GM19240 (cell line): ENCODE data around the gene CUBN.
"Not testable (repeated sequence)": the region's sequence is repeated elsewhere in the genome, so short reads cannot be mapped to it uniquely, and the experiment has no call there.

Experiments
- DNase-seq: peaks from one replicate; pipeline ENCODE4 v3.0.0; 2011; ENCODE audit warnings: low spot score; ENCODE audit not compliant: insufficient read length

CUBN gene

DNA sequence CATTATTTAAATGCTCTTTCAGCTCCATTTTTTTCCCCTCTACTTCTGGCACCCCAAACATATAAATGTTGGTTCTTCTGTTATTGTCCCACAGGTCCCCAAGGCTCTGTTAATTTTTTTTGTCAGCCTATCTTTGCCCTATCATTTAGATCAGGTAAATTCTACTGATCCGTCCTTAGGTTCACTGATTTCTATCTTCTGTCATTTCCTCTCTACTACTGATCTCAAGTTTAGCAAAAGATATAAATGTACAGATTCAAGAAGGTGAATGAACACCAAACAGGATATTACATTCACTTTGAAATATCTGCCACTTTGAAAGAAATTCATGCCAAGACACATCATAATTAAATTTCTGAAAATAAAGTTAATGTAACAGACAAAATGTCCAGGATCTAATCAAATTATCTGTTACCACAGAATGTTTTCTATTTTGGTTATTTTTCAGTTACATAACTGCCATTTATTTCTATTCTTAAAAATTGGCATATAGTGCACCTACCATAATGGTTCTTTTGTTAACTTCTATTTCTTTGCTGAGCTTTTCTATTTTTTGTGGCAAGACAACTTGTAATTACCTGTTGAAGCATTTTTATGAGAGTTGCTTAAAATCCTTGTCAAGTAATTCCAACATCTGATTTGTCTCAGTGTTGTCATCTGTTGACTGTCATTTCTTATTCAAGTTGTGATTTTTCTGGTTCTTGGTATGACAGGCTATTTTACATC is 12.1 kb upstream of the CUBN start:
- DNase-seq, result no peak

DNA sequence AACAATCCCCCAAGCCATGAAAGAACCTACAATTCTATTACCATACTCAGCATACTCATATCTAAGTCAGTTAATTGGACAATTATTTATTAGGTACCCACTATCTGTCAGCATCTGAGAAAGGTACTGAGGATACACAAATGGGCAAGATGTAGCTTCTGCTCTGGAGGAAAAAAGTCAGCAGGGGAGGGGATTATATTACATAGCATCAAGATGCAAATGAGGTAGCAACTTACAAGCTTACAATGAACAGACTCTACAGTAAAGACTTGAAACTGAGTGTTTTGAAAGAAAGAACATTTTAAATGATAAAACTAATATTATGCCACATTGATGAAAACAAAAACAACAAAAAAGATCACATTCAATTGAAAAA is 10.8 kb upstream of the CUBN start:
- DNase-seq, result no peak

DNA sequence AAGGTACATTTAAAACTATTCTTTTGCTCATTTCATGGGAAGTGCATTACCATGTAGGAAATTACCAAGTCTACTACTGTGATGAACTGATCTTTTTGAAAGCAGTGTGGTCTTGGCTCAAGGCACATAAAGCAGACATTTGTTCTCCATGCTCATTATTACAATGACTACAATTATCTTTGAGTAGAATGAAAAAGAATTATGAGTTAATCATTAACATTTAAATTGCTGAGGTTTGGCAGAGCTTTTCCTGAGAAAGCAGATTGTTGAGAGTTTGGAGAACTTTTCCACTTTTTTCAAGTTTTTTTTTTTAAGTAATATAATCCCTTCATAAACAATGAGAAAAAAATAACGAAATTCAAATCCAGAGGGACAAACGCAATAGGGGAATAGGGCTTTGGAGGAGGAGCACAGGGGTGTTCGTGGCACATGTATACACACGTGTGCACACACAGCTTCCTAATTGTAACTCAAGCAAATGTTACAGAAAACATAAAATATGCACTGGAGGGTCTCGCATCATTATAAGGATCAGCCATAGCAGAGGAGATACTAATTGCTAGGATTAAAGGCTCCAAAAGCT is 8.9 kb upstream of the CUBN start:
- no peak for DNase-seq

DNA sequence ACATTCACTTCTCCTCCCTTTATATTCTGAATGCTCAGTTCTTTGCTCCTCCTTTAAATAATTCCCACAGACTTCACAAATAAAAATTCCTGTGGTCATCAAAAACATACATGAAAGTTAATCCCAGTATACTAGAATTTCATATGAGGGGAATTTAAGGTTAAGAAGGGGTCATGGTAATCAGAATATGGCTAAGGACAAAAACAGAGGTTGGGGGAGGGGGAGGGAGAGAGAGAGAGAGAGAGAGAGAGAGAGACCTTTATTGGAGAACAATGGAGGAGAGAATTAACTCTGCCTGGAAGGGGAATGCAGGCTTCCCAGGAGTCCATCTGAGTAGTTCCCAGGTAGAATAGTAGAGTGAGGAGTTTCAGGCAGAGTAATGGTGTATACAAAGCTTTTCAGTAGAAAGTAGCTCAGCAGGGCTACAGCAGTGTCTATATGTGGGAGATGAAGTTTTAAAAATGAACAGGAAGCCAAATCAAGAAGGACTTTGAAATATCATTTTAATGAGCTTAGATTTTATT is 5.2 kb upstream of the CUBN start:
- DNase-seq, result no peak

DNA sequence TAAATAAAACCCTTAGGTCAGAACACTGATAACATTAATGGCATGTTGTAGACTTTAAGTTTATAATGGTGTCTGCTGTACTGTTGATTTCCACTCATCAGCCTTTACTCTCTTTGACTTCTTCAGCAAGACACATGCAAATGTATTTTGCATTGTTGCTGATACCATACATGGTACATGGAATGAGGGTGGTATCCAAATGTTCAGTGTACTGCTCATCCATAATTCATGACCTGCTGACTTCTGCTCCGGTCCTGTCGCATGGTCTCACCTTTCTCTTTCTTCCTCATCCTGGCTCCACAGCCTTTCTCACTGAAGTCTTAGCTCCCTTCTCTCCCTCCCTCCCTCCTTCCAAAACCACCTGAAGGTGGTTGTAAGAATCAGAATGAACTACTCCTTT is 4.7 kb upstream of the CUBN start:
- DNase-seq, result no peak

DNA sequence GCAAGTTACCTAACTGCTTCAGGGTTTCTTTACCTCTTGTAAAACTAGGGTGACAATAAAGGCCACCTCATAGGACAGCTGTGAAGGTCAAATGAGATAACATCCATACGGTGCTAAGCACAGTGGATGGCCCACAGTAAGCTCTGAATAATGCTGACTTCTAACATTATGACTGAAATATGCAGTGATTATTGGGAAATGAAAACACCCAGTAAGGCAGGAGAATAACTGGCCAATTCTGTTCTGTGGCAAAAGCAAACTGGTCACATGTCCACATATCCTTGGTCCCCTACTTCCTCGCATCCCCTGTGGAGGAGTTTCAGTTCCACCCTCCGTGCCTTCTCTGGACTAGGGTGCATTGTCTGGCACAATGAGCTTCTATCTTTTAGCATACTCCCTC is 1.4 kb downstream of the CUBN start:
- DNase-seq, result no peak

DNA sequence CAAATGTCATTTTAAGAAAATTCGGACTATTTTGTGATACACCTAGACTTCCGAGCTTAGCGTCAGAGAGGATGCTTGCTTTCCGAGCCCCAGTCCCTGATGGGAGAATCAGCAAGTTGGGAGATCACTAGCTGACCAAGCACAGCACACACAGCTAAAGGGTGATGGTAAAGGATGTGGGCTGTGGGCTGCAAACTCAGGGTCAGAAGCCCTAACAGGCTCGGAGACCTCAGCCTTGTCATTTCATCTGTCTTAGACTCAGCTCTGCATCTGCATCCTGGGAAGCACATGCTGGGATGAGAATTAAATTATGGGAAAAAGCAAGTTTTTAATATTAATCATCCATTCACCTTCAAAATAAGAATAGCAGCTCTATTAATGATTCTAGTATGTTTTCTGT is 3.3 kb downstream of the CUBN start:
- no peak for DNase-seq

DNA sequence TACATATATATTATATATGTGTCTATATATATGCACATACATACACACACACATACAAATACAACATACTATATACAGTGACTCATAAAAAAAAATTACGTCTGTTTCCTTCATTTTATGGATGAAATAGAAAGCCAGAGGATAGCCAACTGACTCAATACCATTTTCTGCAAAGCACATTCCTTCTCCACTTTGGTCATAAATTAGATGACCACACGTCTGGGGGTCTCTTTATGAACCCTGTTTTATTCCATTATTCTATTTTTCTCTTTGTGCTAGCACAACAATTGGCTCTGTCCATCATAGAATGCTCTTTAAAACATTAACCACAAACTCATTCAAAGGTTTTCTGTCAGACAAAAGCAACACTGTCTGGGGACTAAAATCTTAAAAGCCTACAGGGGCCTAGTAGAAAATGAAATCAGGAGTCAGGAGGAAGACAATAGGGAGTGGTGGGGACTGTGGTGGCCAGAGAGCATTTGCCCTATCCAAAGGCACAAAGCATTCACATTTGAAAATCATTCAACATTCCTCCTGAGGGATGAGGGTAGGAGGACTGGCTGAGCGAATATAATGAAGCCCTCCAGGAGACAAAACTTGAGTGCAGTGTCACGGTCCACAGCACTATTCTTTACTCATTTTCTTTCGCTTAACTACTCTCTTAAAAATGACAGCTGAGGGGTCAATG is 4.3 kb downstream of the CUBN start:
- no peak for DNase-seq

DNA sequence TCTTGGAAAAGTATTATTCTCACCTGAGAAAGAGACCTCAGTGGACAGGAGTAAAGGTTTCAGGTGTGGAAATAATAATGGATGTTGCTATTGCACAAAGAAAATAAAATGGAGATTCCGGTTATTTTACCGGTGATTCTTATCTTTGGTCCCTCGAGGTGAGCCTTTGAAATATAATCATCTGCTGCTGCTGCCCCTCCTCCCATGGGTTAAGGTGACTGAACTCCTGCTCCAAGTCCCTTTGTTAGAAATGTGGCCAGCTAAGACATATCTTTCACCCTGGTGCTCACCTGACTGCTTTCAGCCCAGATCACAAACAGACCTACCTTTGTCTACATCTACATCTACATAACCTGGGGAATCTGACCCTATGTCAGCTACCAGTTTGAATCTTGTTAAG is 5.7 kb downstream of the CUBN start:
- DNase-seq, result no peak

DNA sequence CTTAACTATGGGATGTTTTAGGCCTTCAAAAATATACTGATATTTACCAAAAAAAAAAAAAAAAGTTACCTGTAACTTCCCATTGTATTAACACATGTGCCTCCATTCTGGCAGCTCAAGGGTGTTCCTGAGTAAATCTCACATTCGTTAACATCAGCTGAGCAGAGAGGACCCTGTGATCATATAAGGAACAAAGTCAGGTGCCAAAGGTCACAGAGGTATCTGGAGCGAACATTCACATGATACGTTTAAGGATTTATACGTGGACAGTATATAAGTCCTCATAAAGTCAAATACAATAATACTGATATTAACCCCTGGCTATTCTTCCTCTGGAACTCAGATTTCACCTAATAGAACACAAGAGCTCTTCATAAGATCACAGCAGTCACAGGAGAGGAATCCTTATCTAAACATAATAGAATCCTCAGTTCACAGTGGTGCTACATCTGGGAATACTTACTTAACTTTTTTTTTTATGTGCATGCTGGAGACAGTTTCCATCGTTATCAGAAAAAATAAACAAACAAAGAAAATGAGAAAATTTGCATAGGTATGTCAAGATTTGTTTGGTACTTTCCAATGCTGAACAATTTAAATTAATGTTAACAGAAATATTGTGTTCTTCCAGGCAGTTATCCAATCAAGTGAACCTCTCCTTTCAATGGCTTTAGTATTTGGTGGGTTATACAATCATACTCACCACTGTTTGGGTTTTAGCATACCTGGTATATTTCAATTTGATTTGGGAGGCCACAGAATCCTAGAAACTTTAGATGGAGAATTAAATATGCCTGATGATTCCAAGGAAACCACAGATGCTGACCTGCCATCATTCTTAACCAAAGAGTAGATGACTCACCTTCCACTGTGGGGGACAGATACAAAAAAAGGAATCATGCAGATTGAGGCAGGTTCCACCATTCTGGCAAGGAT is 6.6 kb downstream of the CUBN start:
- no peak for DNase-seq

DNA sequence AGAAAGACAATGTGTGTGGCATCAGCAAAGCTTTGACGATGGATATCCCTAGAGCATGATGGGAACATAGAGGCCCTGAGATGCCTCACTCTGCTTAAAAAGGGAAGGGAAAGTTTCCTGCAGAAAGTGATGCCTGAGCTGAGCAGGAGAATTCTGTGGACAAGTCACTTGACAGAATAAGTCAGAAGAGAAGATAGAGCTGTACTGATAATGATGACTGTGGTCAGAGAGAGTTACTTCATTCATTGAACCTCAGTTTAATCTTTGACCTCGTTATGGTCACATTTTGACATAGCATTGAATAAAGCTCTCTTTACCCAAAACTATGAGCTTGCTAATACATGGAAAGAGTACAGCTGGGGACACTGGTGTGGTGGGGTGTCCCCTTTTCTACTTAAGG is 7.6 kb downstream of the CUBN start:
- no peak for DNase-seq

DNA sequence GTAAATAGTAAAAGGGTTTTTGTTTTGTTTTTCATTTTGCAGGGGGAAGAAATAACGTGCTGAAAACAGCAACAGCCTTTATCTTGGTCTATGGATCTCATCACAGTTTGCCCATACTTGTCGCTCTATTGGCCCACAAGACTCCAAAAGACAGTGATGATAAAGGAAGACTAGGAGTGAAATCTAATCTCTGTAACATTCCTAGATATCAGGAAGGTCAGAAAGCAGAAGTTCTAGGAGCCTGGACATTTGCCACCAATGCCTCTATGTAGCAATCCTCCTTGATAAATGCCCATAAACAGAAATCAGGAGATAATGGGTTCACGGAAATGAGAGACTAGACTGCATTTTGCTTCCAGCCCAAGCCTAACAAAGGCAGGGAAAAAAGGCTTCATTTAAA is 8.9 kb downstream of the CUBN start:
- DNase-seq, result no peak

DNA sequence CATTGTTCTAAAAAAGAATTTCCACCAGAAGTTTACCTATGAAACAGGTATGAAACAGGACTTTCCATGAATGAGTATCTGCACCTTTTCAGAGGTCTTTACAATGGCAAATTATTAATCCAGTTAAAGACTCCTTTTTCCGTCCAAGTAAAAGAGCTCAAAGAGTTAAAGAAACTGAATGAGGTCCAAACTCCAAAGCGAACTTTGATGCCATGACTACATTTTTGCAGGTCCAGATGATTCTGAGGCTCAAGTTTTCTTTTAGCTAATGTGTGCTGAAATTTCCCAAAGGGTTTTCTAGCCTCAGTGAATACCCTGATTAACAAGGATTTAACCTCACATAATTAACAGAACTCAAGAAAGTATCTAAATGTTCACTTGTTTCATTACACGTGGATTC is 9.8 kb downstream of the CUBN start:
- no peak for DNase-seq

DNA sequence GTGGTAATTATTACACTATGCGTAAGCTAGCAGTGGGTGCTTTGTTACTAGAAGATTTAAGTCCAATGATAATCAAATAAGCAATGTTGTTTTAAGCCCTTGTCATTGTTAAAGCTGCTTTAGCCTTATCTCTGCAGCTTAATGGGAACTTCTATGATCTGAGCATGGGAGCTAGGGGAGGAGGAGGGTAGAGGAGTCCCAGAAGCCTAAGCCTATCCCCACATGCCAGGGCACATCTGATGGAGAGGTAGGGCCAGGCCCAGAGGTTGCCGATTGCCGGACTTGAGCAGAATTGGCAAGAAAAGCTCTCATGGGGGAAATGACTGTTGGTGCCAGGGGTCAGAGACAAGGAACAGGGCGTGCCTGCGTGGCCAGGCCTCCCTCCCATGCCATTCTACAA is 13.4 kb downstream of the CUBN start:
- no peak for DNase-seq

DNA sequence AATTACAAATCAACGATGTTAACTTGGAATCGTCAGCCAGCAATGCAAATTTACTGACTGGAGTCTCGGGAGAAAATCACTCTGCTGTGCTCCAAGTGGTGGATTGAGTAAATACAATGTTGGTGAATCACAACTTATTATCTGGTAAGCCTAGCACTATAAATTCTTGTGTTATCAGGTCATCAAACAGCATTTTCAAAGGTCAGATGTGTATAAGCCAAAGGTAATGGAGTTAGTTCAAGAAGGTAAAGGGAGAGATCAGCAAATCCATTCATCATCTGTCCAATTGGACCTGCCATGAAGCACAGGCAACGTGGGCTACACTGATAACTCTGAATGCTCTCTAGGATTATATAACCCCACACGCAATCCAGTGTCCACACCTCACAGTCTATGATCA is 13.9 kb downstream of the CUBN start:
- DNase-seq, result no peak

DNA sequence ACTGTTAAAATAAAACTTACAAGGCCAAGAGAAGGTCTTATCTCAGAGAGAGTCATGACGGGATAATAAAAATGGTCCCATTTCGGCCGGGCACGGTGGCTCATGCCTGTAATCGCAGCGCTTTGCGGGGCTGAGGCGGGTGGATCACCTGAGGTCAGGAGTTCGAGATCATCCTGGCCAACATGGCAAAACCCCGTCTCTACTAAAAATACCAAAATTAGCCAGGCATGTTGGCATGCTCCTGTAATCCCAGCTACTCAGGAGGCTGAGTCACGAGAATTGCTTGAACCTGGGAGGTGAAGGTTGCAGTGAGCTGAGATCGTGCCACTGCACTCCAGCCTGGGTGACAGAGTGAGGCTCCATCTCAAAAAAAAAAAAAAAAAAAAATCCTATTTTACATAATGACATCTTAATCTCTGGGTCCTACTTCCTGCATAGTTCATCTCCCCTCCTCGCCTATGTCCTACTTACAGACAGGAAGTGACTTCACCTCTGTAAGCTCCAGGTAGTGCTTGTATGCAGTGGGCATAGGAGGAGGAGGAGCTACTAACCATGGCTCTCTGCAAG is 14.7 kb downstream of the CUBN start:
- not testable (repeated sequence) for DNase-seq

DNA sequence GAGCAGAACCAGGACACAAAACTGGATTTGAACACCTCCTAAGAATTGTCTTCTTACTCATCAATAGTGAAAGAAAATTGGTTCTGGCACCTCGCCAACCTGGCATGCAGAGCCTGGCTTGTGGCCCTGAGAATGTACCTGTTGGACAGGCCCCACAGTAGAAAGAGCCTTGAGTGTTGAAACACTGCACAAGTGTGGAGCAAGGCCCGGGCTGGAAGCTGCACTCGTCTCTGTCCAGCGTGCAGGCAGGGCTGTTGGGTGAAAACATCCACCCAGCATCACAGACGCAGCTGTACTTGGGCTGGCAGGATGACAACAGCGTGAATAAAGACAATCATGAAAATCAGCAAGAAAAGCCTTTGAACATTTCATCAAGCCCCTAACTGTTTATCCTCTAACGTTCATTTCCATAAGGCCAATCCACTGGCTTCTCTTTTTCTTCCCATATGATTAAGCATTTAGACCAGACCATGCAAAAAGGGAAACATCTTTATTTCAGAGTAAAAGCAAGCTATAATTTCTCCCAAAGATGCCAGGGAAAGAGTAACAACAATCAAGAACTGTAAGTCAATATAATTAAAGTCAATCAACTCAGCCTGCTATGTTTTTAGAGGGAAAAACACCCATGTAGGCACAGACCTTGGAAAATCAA is 15.6 kb downstream of the CUBN start:
- no peak for DNase-seq

DNA sequence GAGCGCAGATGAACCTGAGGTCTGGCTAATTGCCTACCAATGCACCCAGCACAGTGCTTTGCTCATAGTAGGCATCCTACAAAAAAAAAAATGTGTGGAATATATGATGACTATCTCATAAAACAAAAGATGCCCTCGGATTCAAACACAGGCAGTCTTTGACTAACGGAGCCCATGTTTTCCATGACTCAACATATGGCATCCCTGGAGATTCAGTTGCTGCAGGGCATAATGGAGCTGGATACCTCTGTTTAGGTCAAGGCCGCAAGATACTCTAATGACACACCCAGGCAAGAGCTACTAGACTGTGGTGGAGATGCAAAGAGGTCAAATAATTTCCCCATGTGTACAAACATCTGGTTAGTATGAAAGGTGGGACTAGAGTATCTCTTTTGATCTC is 16.3 kb downstream of the CUBN start:
- no peak for DNase-seq

DNA sequence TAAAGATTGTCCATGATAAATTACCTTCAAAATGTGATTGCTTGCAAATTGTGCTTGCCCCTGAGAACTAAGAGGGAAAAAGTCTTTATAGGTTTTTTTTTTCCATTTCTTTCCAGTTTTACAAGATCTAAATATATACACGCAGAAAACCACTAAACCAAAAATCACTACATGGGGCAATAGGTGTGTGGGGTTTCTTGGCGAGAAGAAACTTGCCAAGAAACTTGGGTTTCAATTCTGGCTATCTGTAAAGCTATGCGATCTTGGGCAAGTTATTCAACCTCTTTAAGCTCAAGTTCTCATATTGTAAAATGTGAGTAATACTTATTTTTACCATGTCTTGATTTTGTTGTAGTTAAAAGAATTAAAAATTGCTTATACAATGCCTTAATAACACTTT is 17.0 kb downstream of the CUBN start:
- no peak for DNase-seq

DNA sequence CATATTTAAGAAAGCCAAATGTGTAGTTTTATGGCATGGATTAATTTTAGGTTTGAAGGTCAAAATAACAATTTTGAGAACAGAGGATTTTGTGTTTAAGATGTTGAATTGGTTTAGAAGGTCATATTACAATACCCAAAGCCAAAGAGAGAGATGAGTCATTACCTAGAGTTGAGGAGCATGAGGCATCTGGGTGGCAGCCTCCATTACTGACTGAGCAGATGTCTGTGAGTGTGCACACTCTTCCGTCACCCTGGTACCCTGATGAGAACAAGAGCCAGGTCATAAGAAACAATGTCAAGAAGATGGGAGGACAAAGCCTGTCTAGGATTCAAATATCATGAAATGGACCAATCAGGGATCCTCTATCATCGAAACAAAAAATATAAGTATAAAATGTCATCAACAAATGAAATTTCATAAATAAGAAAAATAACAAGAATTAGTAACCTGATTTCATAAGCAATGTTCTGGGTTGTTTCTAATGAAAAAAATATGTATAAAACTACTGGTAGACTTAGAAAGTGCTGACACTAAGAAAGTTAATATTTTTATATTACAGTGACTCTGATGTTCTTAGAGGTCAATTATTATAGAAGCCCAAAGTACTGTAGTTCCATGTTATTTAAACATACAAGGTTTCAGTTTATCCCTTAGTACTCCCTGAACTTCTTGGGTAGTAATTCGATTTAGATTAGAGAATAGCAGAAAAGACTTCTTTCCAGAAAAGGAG is 20.0 kb downstream of the CUBN start:
- DNase-seq, result no peak
